Activated CD4-positive, alpha-beta memory T cell treated with anti-CD3 and anti-CD28 coated beads for 36 hours (primary cell): ENCODE data around the gene SHISA9. TPM values are rescaled to one million over a fixed set of nuclear protein-coding genes. Genes with fewer than 3 reads are reported as not detected.

Source experiments
- CTCF ChIA-PET: fragments of 350-600 bp; sonication (Branson Sonifier 250); formaldehyde crosslinking; loops from one replicate; lab custom pipeline; 2021; ENCODE audit warnings: antibody characterized with exemption, inconsistent platforms; lab: Charles Lee
- POLR2A ChIA-PET: fragments of 350-600 bp; sonication (Branson Sonifier 250); formaldehyde crosslinking; loops from one replicate; lab custom pipeline; 2021; ENCODE audit warnings: antibody characterized with exemption; lab: Charles Lee
- DNase-seq: peaks from one replicate; pipeline ENCODE4 v3.0.0-alpha.2; 2020
- H3K27ac Mint-ChIP-seq: one replicate; pipeline ENCODE4 v1.8.0; 2021; ENCODE audit warnings: mixed read lengths
- H3K27me3 Mint-ChIP-seq: one replicate; pipeline ENCODE4 v1.8.0; 2021; ENCODE audit warnings: mixed read lengths
- H3K36me3 Mint-ChIP-seq: one replicate; pipeline ENCODE4 v1.8.0; 2021; ENCODE audit warnings: mixed read lengths
- H3K4me1 Mint-ChIP-seq: one replicate; pipeline ENCODE4 v1.8.0; 2021; ENCODE audit warnings: low read depth, mixed read lengths
- H3K4me3 Mint-ChIP-seq: one replicate; pipeline ENCODE4 v1.8.0; 2021; ENCODE audit warnings: mild to moderate bottlenecking, mixed read lengths
- H3K9me3 Mint-ChIP-seq: one replicate; pipeline ENCODE4 v1.8.0; 2021; ENCODE audit warnings: mixed read lengths
- intact Hi-C: fragments of 100-400 bp; cut with micrococcal nuclease; formaldehyde crosslinking; loops from one replicate; pipeline ENCODE4 v1.15.1; 2023
- total RNA-seq, 2 experiments: library from RNA; stranded (reverse); gene quantifications; one replicate each; pipeline ENCODE4 v1.2.3, GENCODE V29; 2021

SHISA9 gene
- total RNA-seq, 2 experiments from 2014 or later: 0.05 TPM; not detected in 1

DNA sequence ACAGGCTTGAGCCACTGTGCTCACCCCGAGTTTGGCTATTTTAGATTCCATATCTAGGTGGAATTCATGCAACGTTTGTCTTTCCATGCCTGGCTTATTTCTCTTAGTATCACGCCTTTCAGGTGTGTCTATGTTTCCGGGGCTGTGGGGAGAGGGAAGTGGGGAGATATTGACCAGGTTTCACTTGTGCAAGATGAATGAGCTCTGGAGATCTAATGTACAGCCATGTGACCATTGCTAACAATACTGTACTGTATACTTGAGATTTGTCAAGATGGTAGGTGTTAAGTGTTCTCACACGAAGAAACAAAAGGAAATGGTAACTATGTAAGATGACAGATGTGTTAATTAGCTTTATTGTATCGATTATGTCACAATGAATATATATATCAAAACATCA is 199.6 kb downstream of the SHISA9 start:
- intact Hi-C loops: no loop called here
- Mint-ChIP-seq H3K4me1 (no peaks in the 10 kb centered on the region), H3K27ac (no peak overlapping the region), H3K27me3 (no peaks in the 10 kb centered on the region), H3K36me3 (no peaks in the 10 kb centered on the region), H3K4me3 (no peak overlapping the region), H3K9me3 (peaks cover 8% of the 10 kb centered on the region)
- POLR2A ChIA-PET: no interaction called here
- CTCF ChIA-PET: no interaction called here
- DNase-seq: no peak

DNA sequence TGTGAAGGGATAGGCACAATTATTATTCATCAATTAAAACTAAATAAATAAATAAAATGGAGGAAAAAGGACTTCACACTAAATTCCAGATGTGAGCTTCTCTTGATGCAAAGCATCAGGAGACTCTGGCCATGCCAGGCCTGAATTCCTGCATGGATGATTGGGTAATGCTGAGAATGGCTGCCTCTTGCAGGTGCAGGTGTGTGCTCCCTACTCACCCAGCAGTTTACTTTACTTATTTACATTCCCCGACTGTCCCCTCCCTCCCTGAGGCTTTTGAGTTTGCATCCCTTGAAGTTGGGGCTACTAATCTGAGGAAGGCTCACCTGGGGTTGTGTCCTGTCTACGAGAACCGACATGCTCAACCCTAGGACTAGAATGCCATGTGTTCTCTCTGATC is 200.4 kb downstream of the SHISA9 start:
- Mint-ChIP-seq H3K27me3 (no peaks in the 10 kb centered on the region), H3K9me3 (peaks cover 8% of the 10 kb centered on the region), H3K36me3 (no peaks in the 10 kb centered on the region), H3K4me1 (no peaks in the 10 kb centered on the region), H3K27ac (no peak overlapping the region), H3K4me3 (no peak overlapping the region)
- no peak for DNase-seq
- intact Hi-C loops: no loop called here
- ChIA-PET POLR2A (no interaction called here), CTCF (no interaction called here)

DNA sequence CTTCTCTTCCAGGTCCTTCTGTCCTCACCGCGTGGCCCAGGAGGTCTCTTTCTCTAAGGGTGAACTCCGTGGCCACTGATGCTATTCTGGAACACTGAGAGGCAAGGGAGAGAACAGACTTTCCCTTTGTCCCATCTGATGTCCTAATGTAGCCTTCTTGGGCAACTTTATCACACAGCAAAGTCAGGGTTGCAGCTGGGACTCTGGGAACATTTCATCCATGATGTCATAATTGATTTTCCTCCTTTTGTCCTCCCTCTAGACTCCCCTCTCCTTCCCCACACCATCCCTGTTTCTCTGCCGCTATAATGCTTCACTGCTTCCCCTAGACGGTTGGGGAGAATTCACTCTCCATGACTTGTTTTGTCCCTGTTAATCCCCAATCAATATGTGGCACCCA is 201.0 kb downstream of the SHISA9 start:
- intact Hi-C loops: no loop called here
- Mint-ChIP-seq H3K4me1 (no peaks in the 10 kb centered on the region), H3K9me3 (peaks cover 8% of the 10 kb centered on the region), H3K27me3 (no peaks in the 10 kb centered on the region), H3K27ac (no peak overlapping the region), H3K4me3 (no peak overlapping the region), H3K36me3 (no peaks in the 10 kb centered on the region)
- CTCF ChIA-PET: no interaction called here
- DNase-seq: no peak
- POLR2A ChIA-PET: no interaction called here

DNA sequence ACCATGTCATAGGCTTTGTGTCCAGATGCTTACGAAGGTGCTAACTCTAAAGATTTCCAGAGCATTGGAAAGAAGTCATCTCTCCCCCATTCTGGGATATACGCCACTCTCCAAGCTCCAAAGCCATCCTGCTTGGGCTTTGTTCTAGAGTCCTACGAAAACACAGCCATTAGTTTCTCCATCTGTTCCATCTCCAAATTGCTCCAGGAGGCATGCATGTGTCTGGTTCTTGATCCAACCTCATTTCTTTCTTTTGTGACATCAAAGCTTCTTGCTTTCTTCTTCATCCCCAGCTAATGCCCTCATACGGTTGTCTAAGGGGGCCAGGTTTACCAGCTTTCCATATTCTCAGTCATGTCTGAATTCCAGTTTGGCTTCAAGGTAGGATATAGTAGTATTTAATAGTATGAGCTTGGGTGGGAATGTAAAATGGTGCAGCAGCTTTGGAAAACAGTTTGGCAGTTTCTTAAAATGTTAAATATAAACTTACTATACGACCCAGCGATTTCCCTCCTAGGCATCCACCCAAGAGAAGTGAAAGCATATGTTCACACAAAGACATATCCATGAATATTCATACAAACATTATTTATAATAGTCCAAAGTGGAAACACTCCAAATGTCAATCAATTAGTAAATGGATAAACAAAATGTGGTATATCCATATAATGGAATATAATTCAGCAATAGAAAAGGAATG is 202.6 kb downstream of the SHISA9 start:
- H3K36me3 Mint-ChIP-seq: no peaks in the 10 kb centered on the region
- no peaks in the 10 kb centered on the region for H3K4me1 Mint-ChIP-seq
- no peaks in the 10 kb centered on the region for H3K27me3 Mint-ChIP-seq
- H3K27ac Mint-ChIP-seq: no peak overlapping the region
- H3K4me3 Mint-ChIP-seq: no peak overlapping the region
- ChIA-PET CTCF (no interaction called here), POLR2A (no interaction called here)
- DNase-seq: no peak
- intact Hi-C loops: no loop called here
- H3K9me3 Mint-ChIP-seq: peaks cover 5% of the 10 kb centered on the region

DNA sequence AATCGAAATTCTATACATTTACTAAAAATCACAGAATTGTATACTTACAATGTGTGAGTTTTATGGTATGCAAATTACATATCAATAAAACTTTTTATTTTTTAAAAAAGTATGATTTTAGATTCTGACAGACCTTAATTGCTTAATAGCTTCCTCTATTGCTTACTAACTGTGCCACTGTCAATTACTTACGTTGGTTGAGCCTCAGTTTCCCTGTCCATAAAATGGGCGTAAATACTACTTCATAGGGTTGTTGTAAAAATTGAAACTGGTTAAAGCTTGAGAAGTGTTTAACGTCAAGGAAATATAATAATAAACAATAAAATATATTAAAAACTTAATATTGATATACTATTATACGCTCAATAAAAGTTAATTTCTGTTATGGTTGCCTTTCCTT is 203.4 kb downstream of the SHISA9 start:
- H3K27ac Mint-ChIP-seq: no peak overlapping the region
- H3K9me3 Mint-ChIP-seq: peaks cover 5% of the 10 kb centered on the region
- ChIA-PET POLR2A (no interaction called here), CTCF (no interaction called here)
- intact Hi-C loops: no loop called here
- H3K27me3 Mint-ChIP-seq: no peaks in the 10 kb centered on the region
- DNase-seq: no peak
- no peaks in the 10 kb centered on the region for H3K4me1 Mint-ChIP-seq
- no peaks in the 10 kb centered on the region for H3K36me3 Mint-ChIP-seq
- no peak overlapping the region for H3K4me3 Mint-ChIP-seq

DNA sequence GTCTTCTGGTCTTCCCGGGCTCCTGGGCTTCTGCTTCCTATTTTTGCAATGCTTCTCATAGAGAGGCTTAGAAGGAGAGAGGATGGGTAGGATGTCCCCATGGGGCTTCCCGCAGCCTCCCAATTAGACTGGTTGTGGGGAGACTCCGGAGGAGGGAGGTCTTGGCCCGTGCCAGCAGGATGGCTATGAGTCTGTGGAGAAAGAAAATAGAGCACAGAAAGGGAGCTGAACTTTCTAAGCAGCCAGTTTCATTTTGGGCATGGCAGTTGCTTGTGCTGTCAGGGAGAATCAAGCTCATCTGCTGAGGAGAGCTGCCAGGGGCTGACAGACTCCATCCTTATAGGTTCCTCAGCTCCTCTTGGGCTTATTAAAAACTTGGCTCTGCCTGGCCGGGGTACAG is 204.0 kb downstream of the SHISA9 start:
- Mint-ChIP-seq H3K36me3 (no peaks in the 10 kb centered on the region), H3K4me3 (no peak overlapping the region), H3K4me1 (no peaks in the 10 kb centered on the region), H3K27me3 (no peaks in the 10 kb centered on the region), H3K9me3 (peaks cover 5% of the 10 kb centered on the region), H3K27ac (no peak overlapping the region)
- intact Hi-C loops: no loop called here
- POLR2A ChIA-PET: no interaction called here
- CTCF ChIA-PET: no interaction called here
- DNase-seq: no peak

DNA sequence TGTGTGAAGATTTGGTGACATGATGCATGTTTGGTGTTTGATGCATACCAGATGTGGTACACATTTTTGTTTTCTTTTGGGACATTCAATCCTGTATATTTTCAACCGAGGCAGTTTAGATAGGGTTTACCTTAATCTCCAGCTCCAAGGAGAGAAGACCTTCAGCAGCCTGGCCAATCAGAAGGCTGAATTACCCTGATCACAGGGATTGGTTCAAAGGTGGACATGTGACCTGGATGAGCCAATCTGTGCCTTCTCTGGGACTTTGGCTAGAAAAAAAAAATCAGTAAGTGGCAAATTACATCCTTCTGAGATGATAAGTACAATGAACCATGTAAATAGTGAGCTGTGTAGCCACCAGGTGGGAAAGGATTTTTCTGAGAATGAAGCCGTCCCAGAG is 205.1 kb downstream of the SHISA9 start:
- Mint-ChIP-seq H3K4me3 (no peak overlapping the region), H3K36me3 (no peaks in the 10 kb centered on the region), H3K4me1 (no peaks in the 10 kb centered on the region), H3K27ac (no peak overlapping the region), H3K9me3 (peaks cover 5% of the 10 kb centered on the region), H3K27me3 (no peaks in the 10 kb centered on the region)
- ChIA-PET POLR2A (no interaction called here), CTCF (no interaction called here)
- intact Hi-C loops: no loop called here
- no peak for DNase-seq

DNA sequence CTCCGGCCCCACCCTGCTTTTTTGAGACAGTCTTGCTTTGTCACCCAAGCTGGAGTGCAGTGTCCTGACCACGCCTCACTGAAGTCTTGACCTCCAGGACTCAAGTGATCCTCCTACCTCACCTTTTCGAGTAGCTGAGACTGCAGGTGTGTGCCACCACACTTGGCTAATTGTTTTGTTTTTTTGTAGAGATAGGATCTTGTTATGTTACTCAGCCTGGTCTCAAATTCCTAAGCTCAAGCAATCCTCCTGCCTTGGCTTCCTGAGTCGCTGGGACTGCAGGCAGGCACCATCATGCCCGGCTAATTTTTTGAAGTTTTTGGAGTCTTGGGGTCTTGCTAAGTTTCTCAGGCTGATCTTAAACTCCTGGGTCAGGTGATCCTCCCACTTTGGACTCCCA is 206.7 kb downstream of the SHISA9 start:
- intact Hi-C loops: no loop called here
- CTCF ChIA-PET: no interaction called here
- H3K27ac Mint-ChIP-seq: no peak overlapping the region
- H3K27me3 Mint-ChIP-seq: no peaks in the 10 kb centered on the region
- no peaks in the 10 kb centered on the region for H3K36me3 Mint-ChIP-seq
- no peak overlapping the region for H3K4me3 Mint-ChIP-seq
- no peaks in the 10 kb centered on the region for H3K4me1 Mint-ChIP-seq
- H3K9me3 Mint-ChIP-seq: peaks cover 5% of the 10 kb centered on the region
- no peak for DNase-seq
- POLR2A ChIA-PET: no interaction called here

DNA sequence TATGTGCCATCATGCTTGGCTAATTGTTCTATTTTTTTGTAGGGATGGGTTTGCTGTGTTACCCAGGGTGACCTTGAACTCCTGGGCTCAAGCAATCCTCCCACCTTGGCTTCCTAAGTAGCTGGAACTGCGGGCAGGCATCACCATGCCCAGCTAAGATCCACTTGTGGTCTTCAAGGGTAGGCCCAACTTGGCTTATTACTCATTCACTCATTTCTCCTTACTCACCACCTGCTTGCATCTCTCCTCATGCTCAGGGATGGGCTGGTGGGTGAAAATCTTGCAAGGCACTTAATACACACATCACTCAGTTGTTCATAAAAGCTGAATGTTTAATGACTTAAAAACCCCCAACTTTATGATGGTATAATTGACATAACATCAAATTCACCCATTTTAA is 207.8 kb downstream of the SHISA9 start:
- Mint-ChIP-seq H3K36me3 (no peaks in the 10 kb centered on the region), H3K4me1 (no peaks in the 10 kb centered on the region), H3K27me3 (no peaks in the 10 kb centered on the region), H3K9me3 (peaks cover 2% of the 10 kb centered on the region), H3K4me3 (no peak overlapping the region), H3K27ac (no peak overlapping the region)
- intact Hi-C loops: no loop called here
- ChIA-PET POLR2A (no interaction called here), CTCF (no interaction called here)
- DNase-seq: no peak

DNA sequence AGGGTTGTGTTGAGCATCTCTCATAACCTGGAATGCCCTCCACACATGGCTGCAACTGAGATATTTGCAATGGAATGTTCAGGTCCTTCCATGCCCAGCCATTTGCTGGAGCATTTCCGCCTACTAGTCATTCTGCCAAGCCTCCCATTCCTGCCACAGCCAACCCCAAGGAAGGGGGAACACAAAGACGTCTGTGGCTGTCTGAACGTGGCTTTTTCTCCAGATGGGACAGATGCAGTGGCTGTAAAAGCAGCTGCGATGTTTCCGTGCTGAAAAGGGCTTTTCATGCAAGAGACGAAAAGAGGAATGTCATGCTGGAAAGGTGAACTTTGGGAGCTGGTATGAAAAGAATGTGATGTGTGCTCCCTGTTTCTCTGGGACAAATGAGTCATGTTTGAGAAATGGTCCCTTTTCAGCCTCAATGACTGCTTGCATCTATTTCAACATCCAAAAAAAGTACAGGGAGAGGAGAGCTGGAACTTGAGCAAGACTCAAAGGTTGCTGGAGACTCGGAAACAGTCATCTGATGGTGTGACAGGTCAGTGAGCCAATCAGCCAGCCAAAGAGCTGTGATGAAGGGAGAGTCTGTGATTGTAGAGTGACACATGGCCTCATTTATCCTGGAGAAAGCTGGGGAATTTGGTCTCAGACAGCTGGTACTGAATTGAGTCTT is 208.9 kb downstream of the SHISA9 start:
- POLR2A ChIA-PET: no interaction called here
- CTCF ChIA-PET: no interaction called here
- Mint-ChIP-seq H3K36me3 (no peaks in the 10 kb centered on the region), H3K4me1 (no peaks in the 10 kb centered on the region), H3K9me3 (peaks cover 2% of the 10 kb centered on the region), H3K4me3 (no peak overlapping the region), H3K27ac (no peak overlapping the region), H3K27me3 (no peaks in the 10 kb centered on the region)
- DNase-seq: no peak
- intact Hi-C loops: no loop called here

DNA sequence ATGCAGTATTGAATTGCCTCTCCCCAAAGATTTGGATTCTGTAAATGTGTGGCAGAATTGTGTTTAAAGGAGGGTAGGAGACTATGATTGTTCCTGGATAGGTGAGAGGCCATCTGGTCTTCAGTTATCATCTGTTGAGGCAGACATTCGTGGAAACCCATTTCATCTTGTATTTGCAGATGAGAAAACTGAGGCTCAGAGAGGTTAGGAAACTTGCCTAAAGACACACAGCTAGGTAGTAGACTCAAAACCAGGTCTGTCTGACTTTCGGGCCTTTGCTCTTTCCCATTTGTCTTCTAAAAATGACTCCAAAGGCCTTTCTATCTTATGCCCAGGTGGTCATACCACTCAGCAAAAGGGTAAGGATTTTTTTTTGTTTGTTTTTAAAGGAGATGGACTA is 210.3 kb downstream of the SHISA9 start:
- H3K27ac Mint-ChIP-seq: no peak overlapping the region
- ChIA-PET POLR2A (no interaction called here), CTCF (no interaction called here)
- H3K9me3 Mint-ChIP-seq: no peaks in the 10 kb centered on the region
- DNase-seq: no peak
- H3K27me3 Mint-ChIP-seq: no peaks in the 10 kb centered on the region
- H3K4me1 Mint-ChIP-seq: no peaks in the 10 kb centered on the region
- no peak overlapping the region for H3K4me3 Mint-ChIP-seq
- H3K36me3 Mint-ChIP-seq: no peaks in the 10 kb centered on the region
- intact Hi-C loops: no loop called here

DNA sequence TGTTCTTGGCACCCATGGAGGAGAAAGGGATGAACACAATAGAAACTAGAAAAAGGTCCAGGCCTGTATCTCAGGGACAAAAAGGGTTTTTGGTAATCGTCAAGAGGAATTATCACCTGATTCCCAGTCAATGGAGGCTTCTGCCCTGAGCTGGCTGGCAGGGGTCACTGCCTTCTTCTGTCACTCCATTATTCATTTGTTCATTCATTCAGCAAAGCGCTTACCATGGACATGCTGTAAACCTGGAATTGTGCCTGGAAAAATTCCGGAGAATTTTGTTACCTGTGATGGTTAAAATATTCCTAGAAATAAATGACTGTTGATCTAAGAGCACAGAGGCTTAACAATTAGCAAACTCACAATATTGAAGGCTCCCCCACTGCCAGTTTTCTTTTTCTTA is 212.3 kb downstream of the SHISA9 start:
- H3K36me3 Mint-ChIP-seq: no peaks in the 10 kb centered on the region
- CTCF ChIA-PET: no interaction called here
- intact Hi-C loops: no loop called here

DNA sequence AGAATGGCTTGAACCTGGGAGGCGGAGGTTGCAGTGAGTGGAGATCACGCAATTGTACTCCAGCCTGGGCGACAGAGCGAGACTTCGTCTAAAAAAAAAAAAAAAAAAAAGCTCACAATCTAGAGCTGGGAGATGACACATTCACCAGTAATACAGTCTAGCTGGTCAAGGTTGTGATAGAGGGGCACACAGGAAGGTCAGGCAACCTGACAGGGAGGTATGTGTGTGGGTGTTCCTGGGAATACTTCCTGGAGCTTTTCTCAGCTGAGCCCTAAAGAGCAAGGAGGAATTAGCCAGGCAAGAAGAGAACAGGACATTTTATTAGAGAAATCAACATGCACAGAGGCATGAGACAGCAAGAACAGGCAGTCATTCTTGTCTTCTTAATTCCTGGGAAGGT is 216.7 kb downstream of the SHISA9 start:
- H3K9me3 Mint-ChIP-seq: no peaks in the 10 kb centered on the region
- no peaks in the 10 kb centered on the region for H3K27me3 Mint-ChIP-seq
- no peak overlapping the region for H3K27ac Mint-ChIP-seq
- ChIA-PET POLR2A (no interaction called here), CTCF (no interaction called here)
- H3K4me3 Mint-ChIP-seq: no peak overlapping the region
- no peak for DNase-seq
- intact Hi-C loops: no loop called here
- H3K4me1 Mint-ChIP-seq: no peaks in the 10 kb centered on the region
- H3K36me3 Mint-ChIP-seq: no peaks in the 10 kb centered on the region

More for the DNA sequence above, 212.3 kb downstream of the SHISA9 start:
- no peak for DNase-seq
- Mint-ChIP-seq H3K4me1 (no peaks in the 10 kb centered on the region), H3K27ac (no peak overlapping the region), H3K27me3 (no peaks in the 10 kb centered on the region), H3K4me3 (no peak overlapping the region), H3K9me3 (no peaks in the 10 kb centered on the region)
- POLR2A ChIA-PET: no interaction called here
